GM12878 (cell line): ENCODE data around the gene NAA35. TPM values are rescaled to one million over a fixed set of nuclear protein-coding genes. Genes with fewer than 3 reads are reported as not detected.
A peak's percentile ranks its signal among the peaks of the same experiment; 100 is the strongest.

Experiments used
- ATAC-seq: fragments of 200-7000 bp; cut with Tn5 transposase; 3 replicates; pipeline ENCODE4 v1.9.1; 2020; ENCODE audit warnings: mild to moderate bottlenecking, moderate library complexity
- BruUV-seq: library from RNA; stranded (reverse); fragments of 400-500 nt; replicated peaks from 2 replicates; lab custom pipeline; 2021; lab: Mats Ljungman, UMichigan
- CTCF ChIA-PET: fragments of 300-600 bp; sonication (Branson Sonifier 250); formaldehyde crosslinking; extraction: SDS; loops from one replicate; lab custom pipeline; 2021; ENCODE audit warnings: inconsistent platforms; lab: Yijun Ruan, JAX
- POLR2A ChIA-PET: fragments of 350-600 bp; formaldehyde crosslinking; extraction: SDS; loops from one replicate; lab custom pipeline; 2021; ENCODE audit warnings: inconsistent platforms; lab: Charles Lee
- RAD21 ChIA-PET: fragments of 300-600 bp; sonication (Branson Sonifier 250); formaldehyde crosslinking; loops from one replicate; lab custom pipeline; 2023; ENCODE audit warnings: antibody characterized with exemption; ENCODE audit not compliant: unreplicated experiment; lab: Charles Lee
- SMC1A ChIA-PET: fragments of 300-600 bp; sonication (Branson Sonifier 250); formaldehyde crosslinking; loops from one replicate; lab custom pipeline; 2023; ENCODE audit not compliant: unreplicated experiment, uncharacterized antibody; lab: Charles Lee
- DNase-seq: peaks from one replicate; pipeline ENCODE4 v3.0.0-alpha.2; 2011; ENCODE audit warnings: low read depth, low spot score
- FAIRE-seq: peaks from 3 replicates; lab custom pipeline; 2011; peaks lifted over from hg19 to GRCh38; lab: Jason Lieb, UNC
- H2AFZ ChIP-seq: 2 replicates; pipeline ENCODE4 v1.6.0; 2011; ENCODE audit warnings: low read depth, low read length, control low read depth; ENCODE audit not compliant: control insufficient read depth
- H3K27ac ChIP-seq: 2 replicates; pipeline ENCODE4 v1.5.1; 2011; ENCODE audit warnings: control low read depth; ENCODE audit not compliant: control insufficient read depth, insufficient read depth
- H3K27me3 ChIP-seq, 2 experiments: replicated peaks in 1 of 2; 2 replicates each; pipeline versions ENCODE4 v1.6.0 to v1.6.1; 2011; ENCODE audit warnings: low read length in 1 of 2; ENCODE audit not compliant: control insufficient read depth in 2 of 2, insufficient read depth in 2 of 2
- H3K36me3 ChIP-seq, 2 experiments: 2 replicates each; pipeline ENCODE4 v1.5.1; 2011; ENCODE audit warnings: low read length in 1 of 2; ENCODE audit not compliant: control insufficient read depth in 2 of 2, insufficient read depth in 2 of 2
- H3K4me1 ChIP-seq: 2 replicates; pipeline ENCODE4 v1.6.1; 2011; ENCODE audit warnings: mild to moderate bottlenecking, low read length, moderate library complexity, mixed read lengths; ENCODE audit not compliant: control insufficient read depth, insufficient read depth
- H3K4me2 ChIP-seq: 2 replicates; pipeline ENCODE4 v1.6.0; 2011; ENCODE audit warnings: control low read depth; ENCODE audit not compliant: control insufficient read depth, insufficient read depth
- H3K4me3 ChIP-seq: fragments of 200-600 bp; sonication (generic); 2 replicates; pipeline ENCODE4 v1.5.1; 2016
- H3K79me2 ChIP-seq: 2 replicates; pipeline ENCODE4 v1.6.0; 2011; ENCODE audit warnings: low read length; ENCODE audit not compliant: control insufficient read depth, insufficient read depth
- H3K9ac ChIP-seq: 2 replicates; pipeline ENCODE4 v1.8.0; 2011; ENCODE audit warnings: low read length, control low read depth, mixed read lengths; ENCODE audit not compliant: control insufficient read depth, insufficient read depth
- H3K9me3 ChIP-seq: replicated peaks from 3 replicates; pipeline ENCODE4 v1.5.1; 2011; ENCODE audit warnings: mild to moderate bottlenecking, low read length; ENCODE audit not compliant: control insufficient read depth, insufficient read depth
- H4K20me1 ChIP-seq: 2 replicates; pipeline ENCODE4 v1.6.0; 2011; ENCODE audit not compliant: control insufficient read depth, insufficient read depth
- ATF7 ChIP-seq: fragments of 450-650 bp; IDR thresholded peaks from 2 replicates; pipeline ENCODE4 v1.6.1; 2016; ENCODE audit warnings: low read depth, mild to moderate bottlenecking
- NBN ChIP-seq: fragments of 450-650 bp; IDR thresholded peaks from 2 replicates; pipeline ENCODE4 v1.6.1; 2016
- RAD51 ChIP-seq: fragments of 450-650 bp; IDR thresholded peaks from 2 replicates; pipeline ENCODE4 v1.6.1; 2016; ENCODE audit warnings: moderate library complexity, mild to moderate bottlenecking, inconsistent platforms
- WRNIP1 ChIP-seq: IDR thresholded peaks from 2 replicates; pipeline ENCODE4 v1.6.1; 2011; ENCODE audit warnings: low read depth, low read length, improper control_type of control experiment, borderline replicate concordance
- WGBS: methylation state at CpG from one replicate; pipeline ENCODE4 v1.1.6; 2016; ENCODE audit warnings: low lambda C conversion rate; ENCODE audit not compliant: insufficient replicate concordance, insufficient coverage; ENCODE audit errors: missing lambda C conversion rate; 5-methylcytosine and 5-hydroxymethylcytosine counted together
- in situ Hi-C: fragments of 300-500 bp; cut with MboI; formaldehyde crosslinking; loops from 9 replicates; pipeline ENCODE4 v1.14.3; 2018; ENCODE audit warnings: mixed read lengths
- intact Hi-C: fragments of 100-400 bp; cut with micrococcal nuclease; formaldehyde crosslinking; loops from one replicate; pipeline ENCODE4 v1.14.2; 2022; ENCODE audit not compliant: unreplicated experiment
- polyA plus RNA-seq, 11 experiments: library from polyadenylated mRNA; depleted of rRNA in 4 of 11; unstranded in 6 of 11; stranded (reverse) in 5 of 11; fragments of >200 nt; fragmentation: Nextera tagmentation in 4 of 11; fragmentation: Illumina TruSeq in 1 of 11; extraction: Ambion mirVana in 4 of 11; extraction: Trizol in 1 of 11; gene quantifications; 1 replicate in 1 of 11; 2 replicates in 10 of 11; pipeline versions ENCODE4 v1.2.1 to v1.2.3, GENCODE V29; 2011 to 2016; ENCODE audit warnings: inconsistent platforms in 2 of 11, missing spikeins in 2 of 11, low read depth in 1 of 11
- total RNA-seq, 4 experiments: library from RNA; depleted of rRNA in 3 of 4; stranded (reverse); fragments of >200 nt in 3 of 4; fragmentation: Illumina TruSeq in 1 of 4; extraction: Trizol in 1 of 4; gene quantifications; 2 replicates each; pipeline versions ENCODE4 v1.2.1 to v1.2.3, GENCODE V29; 2013 to 2021
- TF ChIP-seq, protein P1 (sequence below): fragments of 450-650 bp; IDR thresholded peaks from 2 replicates; pipeline ENCODE4 v1.6.1; 2017; ENCODE audit warnings: low read depth, mild to moderate bottlenecking, moderate library complexity

Gene NAA35
- total and polyA plus RNA-seq, 10 of the 15 experiments (the other 5 are each of a cell fraction or from before 2014, with no cell fraction given) = 15.5 to 38.0 (median 26.9) TPM

DNA sequence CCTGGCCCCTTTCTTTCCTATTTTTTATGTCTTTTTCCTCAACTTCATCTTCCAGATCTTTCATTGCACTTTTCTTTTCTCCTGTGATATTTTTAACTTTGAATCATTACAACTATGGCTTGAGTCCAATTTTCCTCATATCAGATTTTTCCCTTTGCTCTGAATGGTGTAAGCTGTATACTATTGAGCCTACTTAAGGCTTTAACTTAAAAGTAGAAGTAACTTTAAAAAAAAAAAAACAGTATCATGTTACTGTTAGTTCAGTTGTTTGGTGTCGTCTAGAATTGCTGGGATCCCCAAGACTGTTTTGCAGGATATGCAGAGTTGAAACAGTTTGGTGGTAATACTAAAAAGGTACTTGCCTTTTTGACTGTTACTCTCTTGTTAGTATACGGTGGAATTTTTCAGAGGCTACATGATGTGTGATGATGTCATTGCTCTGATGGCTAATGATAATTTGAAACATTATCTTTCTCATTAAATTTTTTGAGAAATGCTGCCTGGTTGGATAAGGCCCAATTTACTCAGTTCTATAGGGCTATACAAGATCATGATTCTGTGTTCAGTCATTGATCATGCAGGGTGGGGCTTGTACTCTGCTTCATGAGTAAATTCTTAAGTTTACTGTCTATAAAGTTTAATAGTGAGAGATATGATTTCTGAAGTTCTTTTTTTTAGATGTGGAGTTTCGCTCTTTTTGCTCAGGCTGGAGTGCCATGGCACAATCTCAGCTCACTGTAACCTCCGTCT is 8.8 kb downstream of the NAA35 start:
- WGBS = 72% methylated on average over 4 of the region's 4 CpGs
- BruUV-seq = no TSS peak
- H3K36me3 ChIP-seq = peaks cover 0 to 14% of the 10 kb centered on the region in 2 experiments; a peak in 2 of 4 replicates

GRCh38 chr9:85959955-85960354 is 19.0 kb downstream of the NAA35 start:
- Histone ChIP-seq H3K4me2 (no peak overlapping the region), H3K79me2 (peaks cover 2% of the 10 kb centered on the region; the same call in 1 of the 2 replicates), H3K27me3 (no peaks in the 10 kb centered on the region), H2AFZ (no peak overlapping the region), H3K9me3 (no peaks in the 10 kb centered on the region), H3K36me3 (no peaks in the 10 kb centered on the region; a peak in 2 of 4 replicates), H4K20me1 (no peaks in the 10 kb centered on the region), H3K4me1 (no peaks in the 10 kb centered on the region), H3K4me3 (no peak overlapping the region), H3K27ac (no peak overlapping the region), H3K9ac (no peak overlapping the region)
- BruUV-seq = no TSS peak
- 99% methylated on average over 3 of the region's 3 CpGs for WGBS
- ChIA-PET CTCF (no interaction called here), SMC1A (no interaction called here), POLR2A (no interaction called here), RAD21 (no interaction called here)
- FAIRE-seq (no peak), DNase-seq (no peak), ATAC-seq (no peak)
- in situ Hi-C loops (no loop called here), intact Hi-C loops (no loop called here)
- TF ChIP-seq WRNIP1 (no peak), RAD51 (no peak), NBN (no peak)
- TF ChIP-seq, protein P1, sequence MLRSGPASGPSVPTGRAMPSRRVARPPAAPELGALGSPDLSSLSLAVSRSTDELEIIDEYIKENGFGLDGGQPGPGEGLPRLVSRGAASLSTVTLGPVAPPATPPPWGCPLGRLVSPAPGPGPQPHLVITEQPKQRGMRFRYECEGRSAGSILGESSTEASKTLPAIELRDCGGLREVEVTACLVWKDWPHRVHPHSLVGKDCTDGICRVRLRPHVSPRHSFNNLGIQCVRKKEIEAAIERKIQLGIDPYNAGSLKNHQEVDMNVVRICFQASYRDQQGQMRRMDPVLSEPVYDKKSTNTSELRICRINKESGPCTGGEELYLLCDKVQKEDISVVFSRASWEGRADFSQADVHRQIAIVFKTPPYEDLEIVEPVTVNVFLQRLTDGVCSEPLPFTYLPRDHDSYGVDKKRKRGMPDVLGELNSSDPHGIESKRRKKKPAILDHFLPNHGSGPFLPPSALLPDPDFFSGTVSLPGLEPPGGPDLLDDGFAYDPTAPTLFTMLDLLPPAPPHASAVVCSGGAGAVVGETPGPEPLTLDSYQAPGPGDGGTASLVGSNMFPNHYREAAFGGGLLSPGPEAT = no peak

More for the DNA sequence above, 8.8 kb downstream of the NAA35 start:
- no peaks in the 10 kb centered on the region; the same call in 1 of the 2 replicates for H3K4me1 ChIP-seq
- FAIRE-seq = no peak
- H3K9me3 ChIP-seq = no peaks in the 10 kb centered on the region
- H3K27me3 ChIP-seq = no peaks in the 10 kb centered on the region
- in situ Hi-C loops (no loop called here), intact Hi-C loops (no loop called here)
- no peak overlapping the region for H3K27ac ChIP-seq
- no peak overlapping the region for H3K4me3 ChIP-seq
- H3K79me2 ChIP-seq = peaks cover 47% of the 10 kb centered on the region
- RAD21 ChIA-PET = interaction anchor here (0.7 kb wide), 1 partner anchor 25 kb away, joined by 3 read pairs; no protein-coding TSS in a partner anchor
- H3K4me2 ChIP-seq = no peak overlapping the region
- no peak overlapping the region for H3K9ac ChIP-seq
- CTCF ChIA-PET = no interaction called here
- SMC1A ChIA-PET = no interaction called here
- peak; percentile 41; the same call in 1 of the 2 replicates for TF ChIP-seq ATF7
- TF ChIP-seq NBN = no peak
- H2AFZ ChIP-seq = no peak overlapping the region
- ATAC-seq = no peak; the same call in 2 of the 3 replicates
- DNase-seq = no peak
- H4K20me1 ChIP-seq = no peaks in the 10 kb centered on the region
- POLR2A ChIA-PET = no interaction called here
